Neural progenitor cell (in vitro differentiated cells): Measurements from ENCODE around the gene GYPC.

Experiments
- CTCF ChIP-seq: fragments of 200-600 bp; sonication (generic); IDR thresholded peaks from 2 replicates; pipeline ENCODE4 v1.5.1; 2017; ENCODE audit warnings: antibody characterized with exemption, mild to moderate bottlenecking
- EZH2 ChIP-seq: fragments of 200-600 bp; sonication (generic); IDR thresholded peaks from 2 replicates; pipeline ENCODE4 v1.6.1; 2017; ENCODE audit warnings: antibody characterized with exemption, mild to moderate bottlenecking, moderate library complexity

DNA sequence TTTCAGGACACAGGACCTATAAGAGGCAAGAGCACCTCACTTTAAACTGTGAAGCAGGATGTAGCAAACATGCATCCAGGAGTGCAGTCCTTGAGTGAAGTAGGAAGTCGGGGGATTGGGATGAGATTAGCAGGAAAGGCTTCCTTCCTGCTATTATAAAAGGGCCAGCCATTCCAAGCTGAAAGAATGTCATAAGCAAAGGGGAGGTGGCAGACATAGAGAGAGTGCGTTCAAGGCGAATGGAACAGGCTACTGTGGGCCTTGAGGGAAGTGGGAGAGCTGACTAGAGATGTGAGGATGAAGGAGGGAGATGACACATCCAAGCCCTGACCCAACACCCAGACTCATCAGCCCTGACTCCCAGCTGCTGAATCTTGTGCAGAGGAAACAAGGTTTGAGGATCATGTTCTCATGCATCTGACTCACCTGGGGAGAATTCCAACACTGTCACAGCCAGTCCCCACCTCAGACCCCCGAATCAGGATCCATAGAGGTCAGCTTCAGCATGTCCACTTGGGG is 63.9 kb downstream of the GYPC start:
- TF ChIP-seq CTCF (no peak), EZH2 (no peak)
